ENCODE measurements around the gene ACAA2. TPM values are rescaled to one million over a fixed set of nuclear protein-coding genes. Genes with fewer than 3 reads are reported as not detected.

ACAA2 gene
- total and polyA plus RNA-seq, 4 donors = 37.5 to 117 (median 39.8) TPM

DNA sequence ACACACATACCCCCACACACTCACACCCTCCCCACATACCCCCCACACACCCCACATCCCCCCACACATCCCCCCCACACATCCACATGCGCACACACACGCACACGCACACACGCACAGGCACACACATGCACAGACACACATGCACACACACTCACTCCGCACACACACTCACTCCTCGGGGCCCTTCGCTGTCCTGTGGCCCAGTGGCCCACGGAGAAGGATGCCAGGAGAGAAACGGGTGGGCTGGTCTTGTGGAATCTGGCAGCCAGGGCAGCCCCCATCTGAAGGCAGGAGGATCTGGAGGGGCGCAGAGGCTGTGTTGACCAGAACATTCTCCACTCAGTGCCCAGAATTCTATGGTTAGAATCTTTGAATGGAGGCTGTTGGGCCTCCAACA is 51.6 kb downstream of the ACAA2 start:
- Histone ChIP-seq H3K27ac (ENCODE audit: low read depth in 1 of 2, low read length in 2 of 2) (no peak overlapping the region), H3K4me1 (ENCODE audit: control insufficient read depth in 1 of 2, insufficient read depth in 2 of 2, low read length in 2 of 2) (no peaks in the 10 kb centered on the region), H3K27me3 (ENCODE audit: control insufficient read depth in 1 of 2, insufficient read depth in 2 of 2, low read length in 1 of 2) (no peaks in the 10 kb centered on the region), H3K36me3 (ENCODE audit: control insufficient read depth in 1 of 2, insufficient read depth in 2 of 2, low read length in 1 of 2) (no peaks in the 10 kb centered on the region), H3K4me3 (ENCODE audit: low read length in 2 of 2) (no peak overlapping the region), H3K9me3 (ENCODE audit: control insufficient read depth, low read length) (no peaks in the 10 kb centered on the region)
- ATAC-seq (ENCODE audit: low FRiP score) (no peak), DNase-seq (no peak)
- 82 to 90% methylated on average over 10 of the region's 10 CpGs for WGBS, 2 donors
- intact Hi-C loops (cut with DNase I) = no loop called here

DNA sequence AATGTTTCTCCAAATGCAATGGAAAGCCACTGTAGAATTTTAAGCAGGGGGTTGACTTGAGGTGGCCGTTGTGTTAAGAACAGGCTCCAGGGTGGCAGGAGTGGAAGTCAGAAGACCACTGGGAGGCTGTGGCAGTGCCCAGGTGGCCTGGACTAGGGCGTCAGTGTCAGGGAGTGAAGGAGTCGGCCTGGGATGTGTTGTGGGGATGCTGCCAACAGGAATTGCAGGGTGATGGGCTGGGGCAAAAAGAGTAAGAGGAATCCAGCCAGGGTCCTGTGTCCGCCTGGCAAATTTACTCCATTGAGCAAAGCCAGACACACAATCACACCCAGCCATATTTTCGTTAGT is 55.1 kb downstream of the ACAA2 start:
- H3K4me1 ChIP-seq (ENCODE audit: control insufficient read depth in 1 of 2, insufficient read depth in 2 of 2, low read length in 2 of 2) = no peaks in the 10 kb centered on the region
- DNase-seq (no peak), ATAC-seq (ENCODE audit: low FRiP score) (no peak)
- WGBS, 2 donors = 85 to 91% methylated on average over 5 of the region's 5 CpGs
- no peak overlapping the region for H3K4me3 ChIP-seq (ENCODE audit: low read length in 2 of 2)
- H3K36me3 ChIP-seq (ENCODE audit: control insufficient read depth in 1 of 2, insufficient read depth in 2 of 2, low read length in 1 of 2) = no peaks in the 10 kb centered on the region
- H3K27me3 ChIP-seq (ENCODE audit: control insufficient read depth in 1 of 2, insufficient read depth in 2 of 2, low read length in 1 of 2) = no peaks in the 10 kb centered on the region
- intact Hi-C loops (cut with DNase I) = no loop called here
- no peaks in the 10 kb centered on the region for H3K9me3 ChIP-seq (ENCODE audit: control insufficient read depth, low read length)
- no peak overlapping the region for H3K27ac ChIP-seq (ENCODE audit: low read depth in 1 of 2, low read length in 2 of 2)

DNA sequence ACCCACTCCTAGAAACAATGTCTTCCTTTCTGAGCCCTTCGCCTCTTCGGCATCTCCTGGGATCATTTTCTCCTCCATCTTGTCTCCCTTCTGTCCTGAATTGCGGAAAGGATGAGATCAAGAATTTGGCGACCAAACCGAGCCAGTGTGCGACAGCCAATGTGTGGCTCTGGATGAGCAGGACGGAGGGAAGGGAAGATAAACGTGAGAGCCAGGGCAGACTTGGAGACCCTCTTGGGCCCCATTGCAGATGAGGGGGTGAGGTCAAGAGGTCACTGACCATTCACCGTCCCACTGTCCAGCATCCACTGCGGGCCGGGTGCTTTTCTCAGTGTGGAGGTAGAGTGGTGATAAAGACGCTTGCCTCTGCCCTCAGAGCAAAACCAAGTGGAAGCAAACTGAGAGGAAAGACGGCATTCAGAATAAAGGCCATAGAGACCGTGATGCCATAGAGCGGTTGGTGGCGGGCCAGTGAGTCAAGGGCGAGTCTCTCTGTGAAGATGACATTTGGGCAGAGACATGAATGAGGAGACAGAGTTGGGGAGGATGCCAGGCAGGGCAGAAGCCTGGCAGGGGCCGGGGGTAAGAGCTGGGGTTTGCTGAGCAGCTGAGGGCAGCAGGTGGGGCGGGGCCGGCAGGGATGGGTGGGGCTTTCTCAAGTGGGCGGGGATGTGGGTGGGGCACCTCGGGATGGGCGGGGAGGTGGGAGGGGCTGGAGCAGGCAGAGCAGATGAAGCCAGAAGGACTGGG is 55.6 kb downstream of the ACAA2 start:
- H3K9me3 ChIP-seq (ENCODE audit: control insufficient read depth, low read length) = no peaks in the 10 kb centered on the region
- no peaks in the 10 kb centered on the region for H3K4me1 ChIP-seq (ENCODE audit: control insufficient read depth in 1 of 2, insufficient read depth in 2 of 2, low read length in 2 of 2)
- intact Hi-C loops (cut with DNase I) = no loop called here
- DNase-seq (no peak), ATAC-seq (ENCODE audit: low FRiP score) (no peak)
- no peaks in the 10 kb centered on the region for H3K27me3 ChIP-seq (ENCODE audit: control insufficient read depth in 1 of 2, insufficient read depth in 2 of 2, low read length in 1 of 2)
- H3K27ac ChIP-seq (ENCODE audit: low read depth in 1 of 2, low read length in 2 of 2) = no peak overlapping the region
- no peaks in the 10 kb centered on the region for H3K36me3 ChIP-seq (ENCODE audit: control insufficient read depth in 1 of 2, insufficient read depth in 2 of 2, low read length in 1 of 2)
- H3K4me3 ChIP-seq (ENCODE audit: low read length in 2 of 2) = no peak overlapping the region
- WGBS, 2 donors = 82 to 83% methylated on average over 23 of the region's 23 CpGs

DNA sequence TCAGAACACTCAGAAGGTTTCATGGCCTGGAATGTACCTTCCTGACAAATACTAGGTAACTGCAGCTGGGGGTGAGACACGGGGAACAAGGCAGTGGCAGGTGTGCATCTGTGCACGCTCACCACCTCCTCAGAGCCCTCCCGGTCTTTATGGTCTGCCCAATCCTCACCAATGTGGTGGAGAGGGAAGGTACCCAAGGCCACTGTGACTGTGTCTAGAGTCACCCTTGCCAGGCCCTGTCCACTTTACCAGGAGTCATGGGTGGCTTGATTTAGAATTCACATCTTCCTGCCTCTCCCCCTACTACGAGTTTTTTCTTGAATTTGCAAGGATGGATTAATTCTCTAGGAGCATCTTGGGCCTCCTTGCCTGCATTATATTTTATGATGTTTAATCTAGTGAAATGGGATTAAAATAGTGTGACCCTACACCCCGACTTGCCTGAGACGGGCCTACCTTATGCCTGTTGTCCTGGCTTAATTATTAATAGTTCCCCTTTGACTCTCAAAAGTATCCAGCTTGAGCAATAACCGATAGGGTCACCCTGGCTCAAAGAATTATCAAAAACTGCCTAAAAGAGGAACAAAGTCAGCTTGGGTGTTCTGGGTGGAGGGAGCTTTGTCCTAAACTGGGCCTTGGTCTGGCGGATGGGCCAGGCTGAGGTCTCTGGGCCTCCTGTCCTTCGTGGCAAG is 56.5 kb downstream of the ACAA2 start:
- ATAC-seq (ENCODE audit: low FRiP score) (no peak), DNase-seq (no peak)
- H3K27ac ChIP-seq (ENCODE audit: low read depth in 1 of 2, low read length in 2 of 2) = no peak overlapping the region
- H3K9me3 ChIP-seq (ENCODE audit: control insufficient read depth, low read length) = no peaks in the 10 kb centered on the region
- intact Hi-C loops (cut with DNase I) = no loop called here
- 86 to 99% methylated on average over 9 of the region's 9 CpGs for WGBS, 2 donors
- no peaks in the 10 kb centered on the region for H3K4me1 ChIP-seq (ENCODE audit: control insufficient read depth in 1 of 2, insufficient read depth in 2 of 2, low read length in 2 of 2)
- H3K4me3 ChIP-seq (ENCODE audit: low read length in 2 of 2) = no peak overlapping the region
- no peaks in the 10 kb centered on the region for H3K27me3 ChIP-seq (ENCODE audit: control insufficient read depth in 1 of 2, insufficient read depth in 2 of 2, low read length in 1 of 2)
- H3K36me3 ChIP-seq (ENCODE audit: control insufficient read depth in 1 of 2, insufficient read depth in 2 of 2, low read length in 1 of 2) = no peaks in the 10 kb centered on the region

DNA sequence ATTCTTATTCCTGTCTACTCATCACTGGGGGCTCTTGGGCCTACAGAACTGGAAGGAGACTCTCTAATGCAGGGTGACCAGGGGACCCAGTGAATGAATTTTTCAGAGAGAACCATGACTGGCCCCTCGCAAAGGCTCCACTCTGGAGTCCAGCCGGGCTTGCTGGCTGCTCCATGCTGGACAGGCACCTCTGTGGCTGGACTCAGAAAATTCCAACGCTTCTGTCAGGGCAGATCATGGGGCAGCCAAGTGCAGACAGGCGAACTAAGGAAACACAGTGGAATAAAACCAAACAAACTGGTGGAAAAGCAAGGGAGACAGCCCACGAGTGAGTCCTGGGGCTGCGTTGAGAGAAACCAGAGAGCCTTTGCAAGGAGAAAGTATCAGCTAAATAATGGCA is 57.2 kb downstream of the ACAA2 start:
- H3K4me3 ChIP-seq (ENCODE audit: low read length in 2 of 2) = no peak overlapping the region
- no peaks in the 10 kb centered on the region for H3K27me3 ChIP-seq (ENCODE audit: control insufficient read depth in 1 of 2, insufficient read depth in 2 of 2, low read length in 1 of 2)
- no peaks in the 10 kb centered on the region for H3K36me3 ChIP-seq (ENCODE audit: control insufficient read depth in 1 of 2, insufficient read depth in 2 of 2, low read length in 1 of 2)
- no peak overlapping the region for H3K27ac ChIP-seq (ENCODE audit: low read depth in 1 of 2, low read length in 2 of 2)
- WGBS, 2 donors = 71 to 81% methylated on average over 6 of the region's 6 CpGs
- no peaks in the 10 kb centered on the region for H3K9me3 ChIP-seq (ENCODE audit: control insufficient read depth, low read length)
- ATAC-seq (ENCODE audit: low FRiP score) = no peak
- H3K4me1 ChIP-seq (ENCODE audit: control insufficient read depth in 1 of 2, insufficient read depth in 2 of 2, low read length in 2 of 2) = no peaks in the 10 kb centered on the region
- no peak for DNase-seq
- intact Hi-C loops (cut with DNase I) = no loop called here

DNA sequence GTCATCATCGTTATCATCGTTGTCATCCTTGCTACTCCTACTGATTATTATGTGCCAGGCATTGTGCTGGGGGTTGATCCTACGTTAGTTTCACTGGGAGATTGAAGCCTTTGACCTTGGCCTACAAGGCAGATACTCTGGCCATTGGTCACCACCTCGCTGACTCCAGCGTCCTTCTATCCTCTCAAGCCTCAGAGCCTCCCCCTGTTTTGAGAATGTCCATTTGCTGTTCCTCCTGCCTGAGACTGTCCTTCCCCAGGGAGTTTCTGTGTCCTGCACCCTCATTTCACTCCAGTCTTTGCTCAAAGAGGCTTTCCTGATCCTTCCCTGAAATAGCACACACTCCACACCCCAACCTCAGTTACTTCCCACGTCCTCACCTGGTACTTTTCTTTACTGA is 57.8 kb downstream of the ACAA2 start:
- WGBS, 2 donors = 93 to 94% methylated on average over 6 of the region's 6 CpGs
- no peak for DNase-seq

DNA sequence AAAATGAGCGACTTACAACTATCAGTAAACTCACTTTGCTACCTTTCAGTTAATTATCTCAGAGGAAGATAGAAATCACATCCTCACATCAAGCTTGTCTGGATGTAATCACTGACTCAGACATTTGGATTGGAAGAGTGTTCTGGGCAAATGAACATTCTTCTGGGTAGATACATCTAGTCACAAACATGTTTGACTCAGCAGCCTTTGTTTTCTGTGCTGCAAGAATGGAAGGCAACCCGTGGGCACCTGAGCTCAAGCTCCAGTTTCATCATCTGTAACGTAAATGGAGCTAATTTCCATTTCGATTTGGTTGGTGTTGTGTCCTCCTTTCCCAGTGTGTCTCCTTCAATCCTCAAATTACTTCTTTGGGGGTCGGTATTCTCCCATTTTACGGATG is 58.5 kb downstream of the ACAA2 start:
- H3K4me3 ChIP-seq (ENCODE audit: low read length in 2 of 2) = no peak overlapping the region
- no peak overlapping the region for H3K27ac ChIP-seq (ENCODE audit: low read depth in 1 of 2, low read length in 2 of 2)
- H3K36me3 ChIP-seq (ENCODE audit: control insufficient read depth in 1 of 2, insufficient read depth in 2 of 2, low read length in 1 of 2) = no peaks in the 10 kb centered on the region
- no peaks in the 10 kb centered on the region for H3K9me3 ChIP-seq (ENCODE audit: control insufficient read depth, low read length)
- intact Hi-C loops (cut with DNase I) = no loop called here
- H3K27me3 ChIP-seq (ENCODE audit: control insufficient read depth in 1 of 2, insufficient read depth in 2 of 2, low read length in 1 of 2) = no peaks in the 10 kb centered on the region
- no peaks in the 10 kb centered on the region for H3K4me1 ChIP-seq (ENCODE audit: control insufficient read depth in 1 of 2, insufficient read depth in 2 of 2, low read length in 2 of 2)
- no peak for DNase-seq
- WGBS, 2 donors = 90 to 91% methylated on average over 6 of the region's 6 CpGs
- ATAC-seq (ENCODE audit: low FRiP score) = no peak

More for the DNA sequence above, 57.8 kb downstream of the ACAA2 start:
- intact Hi-C loops (cut with DNase I) = no loop called here
- ATAC-seq (ENCODE audit: low FRiP score) = no peak
- Histone ChIP-seq H3K27ac (ENCODE audit: low read depth in 1 of 2, low read length in 2 of 2) (no peak overlapping the region), H3K4me3 (ENCODE audit: low read length in 2 of 2) (no peak overlapping the region), H3K36me3 (ENCODE audit: control insufficient read depth in 1 of 2, insufficient read depth in 2 of 2, low read length in 1 of 2) (no peaks in the 10 kb centered on the region), H3K4me1 (ENCODE audit: control insufficient read depth in 1 of 2, insufficient read depth in 2 of 2, low read length in 2 of 2) (no peaks in the 10 kb centered on the region), H3K27me3 (ENCODE audit: control insufficient read depth in 1 of 2, insufficient read depth in 2 of 2, low read length in 1 of 2) (no peaks in the 10 kb centered on the region), H3K9me3 (ENCODE audit: control insufficient read depth, low read length) (no peaks in the 10 kb centered on the region)

DNA sequence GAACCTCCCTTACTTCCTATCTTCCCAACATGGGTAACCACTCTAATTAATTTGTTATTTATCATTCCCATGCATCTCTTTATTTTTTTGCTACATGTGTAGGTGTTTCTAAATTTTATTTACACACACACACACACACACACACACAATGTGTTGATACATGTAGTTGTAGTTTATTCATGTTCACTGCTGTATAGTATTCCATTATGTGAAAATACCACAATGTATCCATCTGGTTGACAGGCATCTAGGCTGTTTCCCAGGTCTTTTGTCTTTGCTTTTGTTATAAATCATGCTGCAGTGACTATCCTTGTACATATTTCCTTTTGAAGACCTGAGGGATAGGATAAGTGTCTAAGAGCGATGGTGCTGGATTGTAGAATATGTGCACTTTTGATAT is 59.7 kb downstream of the ACAA2 start:
- Histone ChIP-seq H3K27me3 (ENCODE audit: control insufficient read depth in 1 of 2, insufficient read depth in 2 of 2, low read length in 1 of 2) (no peaks in the 10 kb centered on the region), H3K4me1 (ENCODE audit: control insufficient read depth in 1 of 2, insufficient read depth in 2 of 2, low read length in 2 of 2) (no peaks in the 10 kb centered on the region), H3K9me3 (ENCODE audit: control insufficient read depth, low read length) (no peaks in the 10 kb centered on the region), H3K27ac (ENCODE audit: low read depth in 1 of 2, low read length in 2 of 2) (no peak overlapping the region), H3K4me3 (ENCODE audit: low read length in 2 of 2) (no peak overlapping the region), H3K36me3 (ENCODE audit: control insufficient read depth in 1 of 2, insufficient read depth in 2 of 2, low read length in 1 of 2) (no peaks in the 10 kb centered on the region)
- WGBS, 2 donors = 100% methylated on average over 1 of the region's 1 CpG
- intact Hi-C loops (cut with DNase I) = no loop called here
- ATAC-seq (ENCODE audit: low FRiP score) (no peak), DNase-seq (no peak)

DNA sequence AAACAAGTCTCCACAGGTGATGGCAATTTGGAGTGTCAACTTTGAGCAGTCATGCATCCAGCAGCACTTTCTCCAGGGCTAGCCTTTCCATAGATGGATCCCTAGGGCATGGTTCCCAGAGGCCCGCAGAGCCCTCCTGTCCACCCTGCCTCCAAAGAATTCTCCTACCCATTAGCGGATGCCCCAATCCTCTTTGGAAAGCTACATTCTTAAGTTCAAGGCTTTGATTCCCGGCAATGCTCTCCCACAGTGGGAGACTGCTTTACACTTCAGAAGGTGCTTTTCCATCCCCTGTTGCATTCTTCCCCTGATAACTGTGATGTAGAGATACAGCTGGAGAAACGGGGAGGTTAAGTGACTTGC is 61.3 kb downstream of the ACAA2 start:
- intact Hi-C loops (cut with DNase I) = no loop called here
- no peak overlapping the region for H3K27ac ChIP-seq (ENCODE audit: low read depth in 1 of 2, low read length in 2 of 2)
- no peaks in the 10 kb centered on the region for H3K9me3 ChIP-seq (ENCODE audit: control insufficient read depth, low read length)
- no peak overlapping the region for H3K4me3 ChIP-seq (ENCODE audit: low read length in 2 of 2)
- H3K36me3 ChIP-seq (ENCODE audit: control insufficient read depth in 1 of 2, insufficient read depth in 2 of 2, low read length in 1 of 2) = no peaks in the 10 kb centered on the region
- H3K27me3 ChIP-seq (ENCODE audit: control insufficient read depth in 1 of 2, insufficient read depth in 2 of 2, low read length in 1 of 2) = no peaks in the 10 kb centered on the region
- 54 to 78% methylated on average over 4 of the region's 4 CpGs for WGBS, 2 donors
- H3K4me1 ChIP-seq (ENCODE audit: control insufficient read depth in 1 of 2, insufficient read depth in 2 of 2, low read length in 2 of 2) = no peaks in the 10 kb centered on the region
- ATAC-seq (ENCODE audit: low FRiP score) (no peak), DNase-seq (no peak)
